Activated T-helper 2 cell treated with anti-CD3 and anti-CD28 coated beads, Interferon-gamma antibody, Interleukin-2, Interleukin-4, amounts not matched to agents 10 μg/mL and 5 μg/mL and 100 μg/mL, durations not matched to agents 14 hours and 24 hours and 36 hours (primary cell): ENCODE measurements around the gene NME3. TPM values are rescaled to one million over a fixed set of nuclear protein-coding genes. Genes with fewer than 3 reads are reported as not detected.
A peak's percentile ranks its signal among the peaks of the same experiment; 100 is the strongest.

Experiments used
- DNase-seq: peaks from one replicate; pipeline ENCODE4 v3.0.0; 2021; ENCODE audit warnings: low spot score
- H3K27ac Mint-ChIP-seq: one replicate; pipeline ENCODE4 v1.8.0; 2021; ENCODE audit warnings: mixed read lengths
- H3K27me3 Mint-ChIP-seq: one replicate; pipeline ENCODE4 v1.8.0; 2021; ENCODE audit warnings: low read depth, mixed read lengths
- H3K36me3 Mint-ChIP-seq: one replicate; pipeline ENCODE4 v1.8.0; 2021; ENCODE audit warnings: low read depth, mixed read lengths
- H3K4me1 Mint-ChIP-seq: one replicate; pipeline ENCODE4 v1.8.0; 2021; ENCODE audit warnings: low read depth, mixed read lengths
- H3K4me3 Mint-ChIP-seq: one replicate; pipeline ENCODE4 v1.8.0; 2021; ENCODE audit warnings: low read depth, mild to moderate bottlenecking, moderate library complexity, mixed read lengths
- H3K9me3 Mint-ChIP-seq: one replicate; pipeline ENCODE4 v1.8.0; 2021; ENCODE audit warnings: mixed read lengths
- intact Hi-C: fragments of 100-400 bp; cut with micrococcal nuclease; formaldehyde crosslinking; loops from one replicate; pipeline ENCODE4 v1.15.1; 2023
- total RNA-seq: library from RNA; stranded (reverse); gene quantifications from 2 replicates; pipeline ENCODE4 v1.2.3, GENCODE V29; 2022

The NME3 gene
- total RNA-seq, 1 donor from 2014 or later, result 46.1 TPM

DNA sequence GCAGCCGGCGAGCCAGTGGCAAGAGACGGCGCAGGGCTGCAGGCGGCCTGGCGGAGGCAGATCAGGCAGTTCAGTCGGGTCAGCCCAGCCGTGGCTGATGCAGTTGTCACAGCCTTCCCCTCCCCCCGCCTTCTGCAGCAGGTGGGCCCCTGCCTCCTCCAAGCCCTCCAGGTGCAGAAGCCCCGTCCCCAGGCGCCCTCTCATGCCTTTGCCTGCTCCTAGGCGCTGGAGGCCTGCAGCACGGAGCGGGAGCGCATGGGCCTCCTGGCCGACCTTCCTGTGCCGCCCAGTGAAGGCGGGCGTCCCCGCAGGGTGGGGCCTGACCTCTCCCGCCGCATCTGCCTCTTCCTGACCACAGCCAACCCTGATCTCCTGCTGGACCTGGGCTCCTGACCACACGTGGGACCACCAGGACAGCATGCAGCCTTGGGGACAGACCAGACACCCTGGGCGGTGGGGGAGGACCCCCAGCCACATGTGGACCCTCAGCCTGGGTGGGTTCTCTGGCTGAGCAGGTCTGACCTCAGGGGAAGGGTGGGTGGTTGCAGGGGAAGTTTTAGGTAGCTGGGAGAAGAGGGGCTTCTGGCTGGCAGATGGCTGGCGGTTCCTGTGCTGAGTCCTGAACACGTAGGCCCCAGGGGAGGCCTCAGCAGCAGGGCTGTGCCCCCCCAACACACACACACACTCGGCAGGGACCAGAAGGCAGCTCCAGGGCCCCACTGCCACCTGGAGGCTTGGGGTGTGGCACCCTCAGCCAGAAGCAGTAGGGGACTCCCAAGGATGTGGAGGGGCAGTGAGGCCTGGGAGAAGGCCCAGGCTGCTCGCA, 4.7 kb upstream of the NME3 start:
- intact Hi-C loops, result loop anchor here (10.0 kb wide), 1 partner anchor 471 kb away; the partner anchor contains the start of gene UBE2I
- Mint-ChIP-seq H3K4me1 (peaks cover 6% of the 10 kb centered on the region), H3K27ac (no peak overlapping the region)

DNA sequence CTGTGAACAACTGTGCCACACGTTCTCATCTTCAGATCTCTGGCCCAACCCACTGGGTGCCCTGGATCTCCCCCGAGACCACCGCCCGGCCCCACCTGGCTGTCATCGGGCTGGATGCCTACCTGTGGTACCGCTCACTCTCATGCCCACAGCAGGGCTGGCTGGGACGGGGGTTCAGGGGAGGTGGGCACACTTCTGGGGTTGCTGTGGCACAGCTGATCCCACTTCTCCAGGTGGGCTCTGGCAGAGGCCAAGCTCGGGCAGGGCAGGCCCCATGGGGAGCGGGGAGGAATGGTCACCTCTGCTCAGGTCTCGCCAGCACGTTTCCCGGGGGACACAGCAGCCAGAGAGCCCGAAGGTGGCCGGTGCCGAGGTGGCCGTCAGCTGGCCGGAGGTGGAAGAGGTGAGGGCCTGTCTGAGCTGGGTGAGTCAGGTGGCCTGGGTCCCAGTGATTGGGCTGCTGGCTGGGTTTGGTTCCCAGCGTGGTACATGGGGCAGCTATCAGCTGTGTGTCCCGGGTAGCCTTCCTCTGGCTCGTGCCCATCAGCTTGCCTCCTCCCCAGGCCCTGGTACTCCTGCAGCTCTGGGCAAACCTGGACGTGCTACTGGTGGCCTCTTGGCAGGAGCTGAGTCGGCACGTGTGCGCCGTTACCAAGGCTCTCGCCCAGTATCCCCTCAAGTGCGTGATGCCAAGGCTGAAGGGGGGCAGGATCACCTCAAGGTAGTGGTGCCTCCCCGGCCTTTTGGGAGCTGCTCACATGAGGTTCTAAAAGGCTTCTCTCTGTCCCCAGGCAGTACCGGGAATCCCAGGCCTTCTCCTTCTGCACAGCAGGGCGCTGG, 3.9 kb upstream of the NME3 start:
- Mint-ChIP-seq H3K27ac (no peak overlapping the region), H3K9me3 (no peaks in the 10 kb centered on the region), H3K36me3 (peaks cover 12% of the 10 kb centered on the region)

More for the DNA sequence above, 4.7 kb upstream of the NME3 start:
- no peak for DNase-seq
- no peak overlapping the region for H3K4me3 Mint-ChIP-seq
- H3K9me3 Mint-ChIP-seq, result no peaks in the 10 kb centered on the region
- H3K36me3 Mint-ChIP-seq, result peaks cover 11% of the 10 kb centered on the region
- H3K27me3 Mint-ChIP-seq, result no peaks in the 10 kb centered on the region

DNA sequence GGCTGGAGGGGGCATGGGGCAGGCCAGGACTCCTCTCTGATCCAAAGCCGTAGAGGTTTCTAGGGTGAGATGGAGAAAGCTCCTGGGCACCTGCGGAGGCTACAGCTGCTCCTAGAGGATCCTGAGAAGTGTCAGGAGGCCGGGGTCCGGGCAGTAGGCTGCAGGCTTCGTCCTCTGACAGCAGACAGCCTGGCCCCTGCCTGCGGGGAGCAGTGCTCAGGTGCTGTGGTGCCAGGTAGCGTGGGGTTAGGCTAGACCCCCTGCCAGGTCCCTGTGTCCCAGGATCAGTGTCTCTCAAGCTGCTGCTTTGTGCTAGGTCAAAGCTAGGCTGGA, 3.1 kb upstream of the NME3 start:
- Mint-ChIP-seq H3K36me3 (peaks cover 20% of the 10 kb centered on the region), H3K9me3 (no peaks in the 10 kb centered on the region), H3K4me3 (peak overlapping the region; percentile 77), H3K27ac (no peak overlapping the region), H3K4me1 (peaks cover 10% of the 10 kb centered on the region), H3K27me3 (no peaks in the 10 kb centered on the region)
- intact Hi-C loops, result loop anchor here (5.0 to 10.0 kb wide), 2 partner anchors 162 to 470 kb away; partner anchors contain the start of genes CRAMP1, IFT140 and UBE2I
- no peak for DNase-seq

More for the DNA sequence above, 3.9 kb upstream of the NME3 start:
- Mint-ChIP-seq H3K4me3 (peak overlapping the region; percentile 49), H3K27me3 (no peaks in the 10 kb centered on the region), H3K4me1 (peaks cover 8% of the 10 kb centered on the region)
- DNase-seq, result no peak
- intact Hi-C loops, result loop anchor here (10.0 kb wide), 1 partner anchor 470 kb away; the partner anchor contains the start of gene UBE2I

DNA sequence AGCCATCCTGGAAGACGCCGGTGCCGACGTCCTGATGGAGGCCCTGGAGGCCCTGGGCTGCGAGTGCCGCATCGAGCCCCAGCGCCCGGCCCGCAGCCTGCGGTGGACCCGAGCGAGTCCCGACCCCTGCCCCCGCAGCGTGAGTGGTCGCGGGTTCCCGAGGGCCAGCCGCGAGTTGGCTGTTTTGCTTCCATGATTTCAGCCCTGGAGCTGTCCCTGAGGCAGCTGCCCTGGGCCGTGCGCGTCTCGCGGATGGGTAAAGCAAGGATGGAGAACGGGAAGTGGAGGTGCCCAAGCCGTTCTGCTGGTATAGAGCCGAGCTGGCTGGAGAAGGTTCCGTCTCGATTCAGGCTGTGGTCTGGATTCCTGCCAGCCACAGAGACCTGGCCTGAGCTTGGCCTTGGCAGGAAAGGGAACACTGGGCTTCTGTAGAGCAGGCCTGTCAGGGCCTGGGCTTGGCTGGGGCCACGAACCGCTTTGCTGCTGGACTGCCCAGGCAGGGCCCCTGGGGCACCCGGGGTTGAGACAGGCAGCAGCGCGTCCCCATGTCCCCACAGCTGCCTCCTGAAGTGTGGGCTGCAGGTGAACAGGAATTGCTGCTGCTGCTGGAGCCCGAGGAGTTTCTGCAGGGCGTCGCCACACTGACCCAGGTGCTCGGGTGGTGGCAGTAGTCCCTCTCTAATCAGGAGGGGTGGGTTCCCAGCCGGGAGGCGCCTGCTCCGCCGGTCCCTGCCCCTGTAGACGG, 2.5 kb upstream of the NME3 start:
- Mint-ChIP-seq H3K27ac (peak overlapping the region; percentile 38), H3K4me3 (peak overlapping the region; percentile 77), H3K4me1 (peaks cover 10% of the 10 kb centered on the region), H3K9me3 (no peaks in the 10 kb centered on the region), H3K27me3 (no peaks in the 10 kb centered on the region), H3K36me3 (peaks cover 23% of the 10 kb centered on the region)
- no peak for DNase-seq
- intact Hi-C loops, result loop anchor here (1.0 to 10.0 kb wide), 4 partner anchors 8 to 469 kb away; partner anchors contain the start of genes CRAMP1, FAHD1, HAGH and IFT140

DNA sequence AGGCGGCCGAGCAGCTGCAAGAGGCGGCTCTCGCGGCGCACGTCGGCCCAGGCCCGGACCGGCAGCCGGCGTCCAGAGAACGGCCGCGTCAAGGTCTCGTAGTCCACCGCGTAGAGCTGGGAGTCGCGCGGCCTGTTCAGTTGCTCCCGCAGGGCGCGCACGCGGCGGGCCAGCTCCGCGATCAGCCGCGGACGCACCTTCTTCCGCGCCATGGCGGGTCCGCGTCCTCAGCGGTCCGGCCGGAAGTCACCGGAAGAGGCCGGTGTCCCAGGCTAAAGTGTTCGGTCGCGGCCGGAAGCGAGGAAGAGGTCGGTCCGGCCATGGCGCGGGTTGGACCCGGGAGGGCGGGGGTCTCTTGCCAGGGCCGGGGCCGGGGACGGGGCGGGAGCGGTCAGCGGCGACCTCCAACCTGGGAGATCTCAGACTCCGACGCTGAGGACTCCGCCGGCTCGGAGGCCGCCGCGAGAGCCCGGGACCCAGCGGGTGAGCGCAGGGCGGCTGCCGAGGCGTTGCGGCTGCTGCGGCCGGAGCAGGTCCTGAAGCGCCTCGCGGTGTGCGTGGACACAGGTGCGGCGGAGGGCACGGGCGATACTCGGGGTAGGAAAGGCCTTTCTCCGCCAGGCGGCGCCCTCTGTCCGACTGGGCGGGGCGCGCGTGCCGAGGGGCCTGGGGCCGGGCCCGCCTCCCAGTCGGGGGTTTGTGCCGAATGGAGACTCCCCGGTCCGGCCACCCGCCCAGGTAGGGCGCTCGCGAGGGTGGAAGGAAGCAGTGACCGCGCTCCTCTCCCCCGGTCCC, 1.8 kb upstream of the NME3 start, which contains the start of gene MRPS34:
MRPS34 (minus strand) TSS at position 227 of the 795 bp plus-strand sequence; CDS start at position 212, 15 bp downstream.
- peak within 1 kb of the TSS; percentile 96 for H3K27ac Mint-ChIP-seq
- peaks cover 10% of the 10 kb centered on the region for H3K4me1 Mint-ChIP-seq
- no peaks in the 10 kb centered on the region for H3K27me3 Mint-ChIP-seq
- H3K36me3 Mint-ChIP-seq, result peaks cover 27% of the 10 kb centered on the region
- peak within 1 kb of the TSS; percentile 96 for H3K4me3 Mint-ChIP-seq
- DNase-seq, result peak; percentile 80
- no peaks in the 10 kb centered on the region for H3K9me3 Mint-ChIP-seq
- intact Hi-C loops, result loop anchor here (1.0 to 10.0 kb wide), 4 partner anchors 9 to 468 kb away; partner anchors contain the start of genes CRAMP1, FAHD1, HAGH and IFT140

DNA sequence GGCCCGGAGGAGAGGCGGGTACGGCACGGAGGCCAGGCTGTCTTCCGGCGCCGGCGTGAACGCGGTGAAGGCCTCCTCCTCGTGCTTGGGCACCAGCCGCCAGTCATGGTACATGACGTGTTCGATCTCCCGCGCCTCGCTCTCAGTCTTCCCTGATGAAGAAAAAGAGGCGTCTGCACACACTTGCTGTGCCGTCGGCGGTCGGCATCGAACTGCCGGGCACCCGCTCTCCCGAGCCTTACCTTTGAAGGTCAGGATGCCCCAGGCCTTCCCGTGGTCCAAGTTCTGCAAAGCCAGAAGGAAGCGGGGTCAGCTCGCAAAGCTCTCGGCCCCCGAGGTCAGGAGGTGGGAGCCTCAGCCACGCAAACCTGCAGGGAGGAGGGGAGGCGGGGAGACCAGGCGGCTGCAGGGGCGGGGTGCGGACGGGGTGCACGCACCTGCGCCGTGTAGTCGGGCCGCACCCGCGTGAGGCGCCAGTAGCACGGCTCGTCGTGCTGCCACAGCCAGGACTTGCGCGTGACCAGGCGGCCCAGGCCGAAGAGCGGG, 1.1 kb upstream of the NME3 start, which contains the start of gene EME2:
EME2 (plus strand) TSS at position 449 of the 546 bp plus-strand sequence. CDS start 418 bp downstream, outside the sequence.
- Mint-ChIP-seq H3K27me3 (no peaks in the 10 kb centered on the region), H3K4me1 (peaks cover 10% of the 10 kb centered on the region), H3K36me3 (peaks cover 33% of the 10 kb centered on the region), H3K27ac (peak within 1 kb of the TSS; percentile 96), H3K4me3 (peak within 1 kb of the TSS; percentile 96), H3K9me3 (no peaks in the 10 kb centered on the region)
- peak; percentile 55 for DNase-seq
- intact Hi-C loops, result loop anchor here (2.0 to 10.0 kb wide), 3 partner anchors 54 to 468 kb away; partner anchors contain the start of genes CRAMP1, FAHD1, HAGH and IFT140

DNA sequence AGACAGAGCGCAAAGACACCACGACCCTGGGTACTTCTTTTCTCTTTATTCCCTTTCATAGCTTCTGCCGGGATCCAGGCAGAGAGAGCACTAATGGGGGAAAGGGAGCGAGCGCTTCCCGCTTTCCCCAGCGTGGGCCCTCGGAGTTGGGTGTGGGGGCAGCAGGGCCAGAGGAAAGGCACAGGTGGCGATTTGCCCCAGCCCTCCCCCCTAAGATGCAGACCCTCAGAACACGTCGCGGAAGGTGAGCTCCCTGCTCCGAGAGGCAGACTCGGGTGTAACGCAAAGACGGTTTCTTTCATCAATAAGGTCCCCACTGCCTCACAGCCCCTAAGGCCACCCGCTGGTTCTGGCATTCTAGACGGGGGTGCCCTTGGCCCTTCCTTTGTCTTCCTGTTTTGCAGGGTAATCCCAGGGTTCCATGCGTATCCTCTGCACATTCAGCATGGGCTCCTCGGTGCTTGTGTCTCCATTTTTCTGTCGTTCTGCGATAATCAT, 570 bp upstream of the NME3 start:
- Mint-ChIP-seq H3K4me1 (peaks cover 10% of the 10 kb centered on the region), H3K27me3 (no peaks in the 10 kb centered on the region), H3K36me3 (peaks cover 33% of the 10 kb centered on the region), H3K9me3 (no peaks in the 10 kb centered on the region), H3K27ac (peak overlapping the region; percentile 96), H3K4me3 (peak overlapping the region; percentile 96)
- intact Hi-C loops, result loop anchor here (2.0 to 10.0 kb wide), 3 partner anchors 55 to 467 kb away; partner anchors contain the start of genes CRAMP1, FAHD1, HAGH and IFT140
- no peak for DNase-seq

DNA sequence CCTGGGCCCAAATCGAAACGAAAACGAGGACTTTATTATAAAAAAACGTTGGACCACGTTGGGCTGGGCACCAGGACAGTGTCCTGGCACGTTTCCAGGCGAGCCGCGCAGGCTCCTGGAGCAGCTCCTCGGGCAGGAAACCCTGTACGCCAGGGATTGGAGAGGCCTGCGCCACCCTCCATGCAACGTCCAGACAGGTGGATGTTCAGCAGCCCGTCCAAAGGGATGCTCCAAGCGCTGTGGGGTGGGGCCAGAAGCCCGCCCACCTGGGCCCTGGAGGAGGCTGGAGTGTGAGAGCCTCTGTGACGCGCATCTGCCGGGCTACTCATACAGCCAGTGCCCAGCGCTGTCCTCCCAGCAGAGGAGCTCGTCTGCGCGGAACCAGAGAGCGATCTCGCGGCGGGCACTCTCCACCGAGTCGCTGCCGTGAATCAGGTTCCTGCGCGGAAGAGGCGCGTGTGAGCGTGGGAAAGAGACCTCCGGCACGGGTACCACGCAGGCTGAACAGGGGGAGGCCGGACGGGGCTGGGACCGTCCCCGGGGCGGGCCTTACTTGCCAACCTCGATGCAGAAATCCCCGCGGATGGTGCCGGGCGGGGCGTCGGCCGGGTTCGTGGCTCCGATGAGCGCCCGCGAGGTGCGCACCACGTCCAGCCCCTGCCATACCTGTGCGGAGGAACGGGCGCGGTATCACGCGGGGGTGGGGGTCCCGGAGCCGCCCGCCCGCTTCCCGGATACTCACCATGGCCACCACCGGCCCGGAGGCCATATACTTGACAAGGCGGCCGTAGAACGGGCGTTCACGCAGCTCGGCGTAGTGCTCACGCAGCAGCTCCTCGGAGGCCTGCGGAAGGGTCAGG, 785 bp downstream of the NME3 start:
- Mint-ChIP-seq H3K27me3 (no peaks in the 10 kb centered on the region), H3K4me1 (peaks cover 10% of the 10 kb centered on the region), H3K4me3 (peak overlapping the region; percentile 78), H3K9me3 (no peaks in the 10 kb centered on the region), H3K36me3 (peaks cover 33% of the 10 kb centered on the region), H3K27ac (peak overlapping the region; percentile 46)
- no peak for DNase-seq
- intact Hi-C loops, result loop anchor here (5.0 to 10.0 kb wide), 2 partner anchors 158 to 466 kb away; partner anchors contain the start of genes CRAMP1, IFT140 and UBE2I

DNA sequence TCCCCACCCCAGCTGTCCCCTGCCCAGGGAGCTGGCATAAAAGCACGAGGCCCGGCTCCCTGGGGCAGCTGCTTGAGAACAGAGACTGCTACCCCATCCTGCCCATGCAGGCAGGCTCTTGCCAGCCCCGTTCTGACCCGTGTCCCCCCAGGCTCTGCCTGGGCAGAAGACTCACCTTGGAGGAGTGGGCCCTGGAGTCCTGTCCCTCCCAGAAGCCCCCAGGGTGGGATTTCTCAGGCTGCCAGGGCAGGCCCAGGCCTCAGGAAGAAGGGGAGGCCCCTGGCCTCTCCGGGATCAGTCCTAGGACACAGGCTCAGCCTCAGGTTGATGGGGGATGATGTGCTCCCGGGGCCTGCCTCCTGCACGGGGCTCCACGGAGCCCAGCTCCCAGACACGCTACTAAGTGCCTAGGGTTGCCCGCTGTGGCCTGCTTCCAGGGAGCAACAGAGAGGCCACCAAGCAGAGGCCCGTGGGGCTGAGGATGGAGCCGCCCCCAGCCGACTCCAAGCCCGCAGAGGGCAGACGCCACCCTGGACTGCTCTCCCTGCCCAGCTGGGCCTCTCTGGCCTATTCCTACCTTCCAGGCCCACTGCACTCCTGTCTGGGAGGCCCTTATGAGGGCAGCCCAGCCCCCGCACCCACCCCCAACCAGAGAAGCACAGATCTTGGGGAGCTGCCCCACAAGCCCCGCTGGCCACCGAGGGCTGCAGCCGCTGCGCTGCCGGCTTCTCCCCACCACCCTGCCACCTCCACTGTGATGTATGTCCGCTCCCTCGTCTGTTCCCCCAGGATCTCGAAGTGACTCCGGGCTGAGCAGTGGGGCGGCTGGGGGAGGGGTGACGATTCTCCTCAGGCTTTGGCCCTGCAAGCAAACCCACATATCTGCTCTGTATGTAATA, 1.7 kb downstream of the NME3 start:
- H3K4me3 Mint-ChIP-seq, result peak overlapping the region; percentile 78
- peaks cover 10% of the 10 kb centered on the region for H3K4me1 Mint-ChIP-seq
- no peaks in the 10 kb centered on the region for H3K27me3 Mint-ChIP-seq
- DNase-seq, result no peak
- no peaks in the 10 kb centered on the region for H3K9me3 Mint-ChIP-seq
- intact Hi-C loops, result loop anchor here (5.0 to 10.0 kb wide), 2 partner anchors 157 to 465 kb away; partner anchors contain the start of genes CRAMP1, IFT140 and UBE2I
- peak overlapping the region; percentile 46 for H3K27ac Mint-ChIP-seq
- H3K36me3 Mint-ChIP-seq, result peaks cover 33% of the 10 kb centered on the region
